Epithelial cell of proximal tubule (primary cell): ENCODE results near the gene POLR1F. TPM values are rescaled to one million over a fixed set of nuclear protein-coding genes. Genes with fewer than 3 reads are reported as not detected.

ENCODE experiments used
- DNase-seq: peaks from one replicate; pipeline ENCODE4 v3.0.0-alpha.2; 2011; ENCODE audit warnings: low read depth
- H3K4me3 ChIP-seq: 2 replicates; pipeline ENCODE4 v1.5.1; 2011; ENCODE audit warnings: low read depth, mild to moderate bottlenecking, low read length
- total RNA-seq: library from RNA; depleted of rRNA; stranded (reverse); fragments of >200 nt; gene quantifications from 2 replicates; pipeline ENCODE4 v1.2.3, GENCODE V29; 2015
- TF ChIP-seq, protein P1 (sequence below): conservative IDR thresholded peaks from 2 replicates; pipeline ENCODE4 v1.5.1; 2012; ENCODE audit warnings: low read depth, mild to moderate bottlenecking, low read length

POLR1F gene
- total RNA-seq, 1 donor from 2014 or later = 60.1 TPM

DNA sequence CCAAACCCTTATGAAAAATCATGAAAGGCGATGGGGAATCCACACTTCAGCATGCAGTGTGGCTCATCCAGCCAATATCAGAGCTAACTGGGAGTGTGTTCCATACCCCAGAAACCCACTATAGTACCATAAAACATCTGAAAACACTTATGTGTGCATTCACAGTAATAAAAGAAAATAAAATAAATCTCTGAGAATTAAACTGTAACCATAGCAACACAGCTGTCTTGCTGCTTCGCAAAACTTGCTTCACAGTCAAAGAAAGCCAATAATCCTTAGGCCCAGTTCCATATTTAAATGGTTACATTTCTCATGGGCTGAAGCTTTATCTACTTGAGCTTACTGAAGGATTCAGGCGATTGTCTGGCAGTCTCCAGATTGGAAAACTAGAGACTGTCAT, 19.9 kb upstream of the POLR1F start:
- TF ChIP-seq, protein P1, sequence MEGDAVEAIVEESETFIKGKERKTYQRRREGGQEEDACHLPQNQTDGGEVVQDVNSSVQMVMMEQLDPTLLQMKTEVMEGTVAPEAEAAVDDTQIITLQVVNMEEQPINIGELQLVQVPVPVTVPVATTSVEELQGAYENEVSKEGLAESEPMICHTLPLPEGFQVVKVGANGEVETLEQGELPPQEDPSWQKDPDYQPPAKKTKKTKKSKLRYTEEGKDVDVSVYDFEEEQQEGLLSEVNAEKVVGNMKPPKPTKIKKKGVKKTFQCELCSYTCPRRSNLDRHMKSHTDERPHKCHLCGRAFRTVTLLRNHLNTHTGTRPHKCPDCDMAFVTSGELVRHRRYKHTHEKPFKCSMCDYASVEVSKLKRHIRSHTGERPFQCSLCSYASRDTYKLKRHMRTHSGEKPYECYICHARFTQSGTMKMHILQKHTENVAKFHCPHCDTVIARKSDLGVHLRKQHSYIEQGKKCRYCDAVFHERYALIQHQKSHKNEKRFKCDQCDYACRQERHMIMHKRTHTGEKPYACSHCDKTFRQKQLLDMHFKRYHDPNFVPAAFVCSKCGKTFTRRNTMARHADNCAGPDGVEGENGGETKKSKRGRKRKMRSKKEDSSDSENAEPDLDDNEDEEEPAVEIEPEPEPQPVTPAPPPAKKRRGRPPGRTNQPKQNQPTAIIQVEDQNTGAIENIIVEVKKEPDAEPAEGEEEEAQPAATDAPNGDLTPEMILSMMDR = no peak
- no peak for DNase-seq
- H3K4me3 ChIP-seq = no peak overlapping the region

DNA sequence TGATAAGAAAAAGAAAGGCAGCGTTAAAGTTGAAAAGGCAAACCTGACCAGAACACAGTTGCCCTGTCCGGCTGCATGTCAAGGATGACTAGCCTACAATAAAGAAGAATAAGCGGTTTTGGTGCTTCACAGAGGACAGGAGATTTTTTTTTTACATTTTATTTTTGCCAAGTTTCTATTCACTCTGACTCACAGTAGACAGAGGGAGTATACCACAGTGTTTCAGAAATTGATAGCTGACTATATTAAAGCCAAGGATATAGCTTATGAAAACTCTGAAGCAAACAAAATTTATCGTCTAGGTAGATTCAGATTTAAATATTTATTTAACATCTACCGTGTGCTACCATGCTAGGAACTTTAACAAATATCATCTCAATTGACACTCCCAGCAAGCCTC, 16.9 kb upstream of the POLR1F start:
- no peak overlapping the region for H3K4me3 ChIP-seq
- no peak for DNase-seq
- TF ChIP-seq, protein P1 = no peak

DNA sequence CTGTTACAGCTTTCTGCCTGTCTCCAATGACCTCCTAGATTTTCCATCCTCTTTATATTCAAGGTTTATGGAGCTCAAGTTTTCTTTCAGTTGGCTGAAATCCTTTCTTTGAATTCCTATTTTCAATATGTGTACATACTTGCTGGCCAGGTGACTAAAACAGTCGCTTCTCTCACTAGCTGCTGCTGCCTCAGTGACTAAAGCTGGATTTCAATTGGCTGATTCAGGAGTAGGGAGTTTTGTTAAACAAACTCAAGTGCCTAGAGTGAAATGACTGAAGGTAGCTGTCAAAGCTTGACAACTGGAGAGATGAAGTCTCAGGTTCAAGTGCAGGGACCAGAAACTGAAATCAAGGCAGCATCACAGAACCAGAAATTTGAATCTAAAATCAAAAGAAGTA, 6.7 kb upstream of the POLR1F start:
- no peak for DNase-seq
- TF ChIP-seq, protein P1 = no peak
- H3K4me3 ChIP-seq = no peak overlapping the region

DNA sequence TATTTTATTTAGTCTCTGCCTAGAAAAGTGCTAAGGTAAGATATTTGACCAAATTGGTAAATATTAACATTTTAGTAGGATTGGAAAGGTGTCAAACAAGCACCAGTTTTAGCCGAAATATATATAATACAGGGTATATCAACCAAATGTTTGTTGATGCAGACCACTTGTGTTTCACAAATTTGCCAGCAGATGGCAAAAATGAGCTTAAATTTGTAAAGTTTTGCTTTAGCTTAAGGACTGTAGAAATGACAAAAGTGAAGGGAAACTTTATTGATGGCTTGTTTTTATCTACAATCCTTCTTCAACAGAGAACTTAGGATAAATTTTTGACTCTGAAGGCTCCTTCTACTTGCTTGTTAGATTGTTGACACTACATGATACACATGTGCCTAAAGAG, 4.8 kb upstream of the POLR1F start:
- peak; percentile 20 for DNase-seq
- TF ChIP-seq, protein P1 = peak; percentile 66
- H3K4me3 ChIP-seq = no peak overlapping the region

DNA sequence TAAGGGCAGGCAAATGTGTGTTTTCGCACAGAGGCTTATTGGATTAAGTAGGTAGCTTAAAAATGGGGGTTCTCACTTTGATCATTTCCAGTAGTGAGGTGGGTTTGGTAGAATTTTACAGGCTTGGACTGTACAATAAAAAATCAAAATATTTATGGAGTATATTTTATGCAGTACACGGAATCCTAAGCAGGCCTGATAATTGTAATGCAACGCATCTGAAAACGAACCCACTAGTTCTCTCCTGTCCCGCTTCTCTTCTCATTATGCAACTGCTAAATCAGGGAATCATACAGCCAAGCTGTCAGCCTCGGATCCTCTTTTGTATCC, 377 bp upstream of the POLR1F start:
- H3K4me3 ChIP-seq = peak overlapping the region; percentile 70
- no peak for DNase-seq
- TF ChIP-seq, protein P1 = no peak

DNA sequence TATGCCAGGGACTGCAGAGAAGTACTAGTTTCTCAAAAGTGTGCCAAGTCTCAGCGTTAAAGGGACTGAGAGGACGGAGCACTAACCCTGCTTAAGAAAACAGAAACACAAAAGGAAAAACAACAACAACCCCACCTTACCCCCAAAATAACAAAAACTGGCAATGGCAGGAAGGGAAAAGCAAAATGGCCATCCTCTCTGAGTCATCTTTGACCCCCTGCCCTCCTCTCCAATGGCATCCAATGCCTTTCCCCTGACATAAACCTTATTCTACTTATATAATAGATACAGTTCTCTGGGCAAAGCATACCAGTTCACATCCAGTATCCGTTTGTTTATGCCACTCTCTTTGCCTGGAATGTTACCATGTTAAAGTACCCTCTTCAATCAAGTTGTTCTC, 1.6 kb downstream of the POLR1F start:
- TF ChIP-seq, protein P1 = no peak
- no peak for DNase-seq
- peak overlapping the region; percentile 70 for H3K4me3 ChIP-seq

DNA sequence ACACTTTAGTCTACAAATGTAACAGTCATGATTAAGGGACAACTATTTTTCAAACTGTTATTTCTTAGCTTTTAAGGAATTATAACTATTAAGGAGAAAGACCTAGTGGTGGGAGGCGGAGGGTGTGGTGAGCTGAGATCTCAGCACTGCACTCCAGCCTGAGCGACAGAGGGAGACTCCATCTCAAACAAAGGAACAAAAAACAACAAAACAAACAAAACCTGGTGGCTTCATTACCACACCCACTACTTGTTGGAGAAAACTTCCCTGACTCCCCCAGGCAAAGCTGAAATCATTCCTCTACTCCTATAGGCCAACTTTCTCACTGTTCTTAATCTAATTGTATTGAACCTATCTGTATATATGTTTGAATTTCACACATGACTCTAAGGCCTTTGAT, 3.2 kb downstream of the POLR1F start:
- TF ChIP-seq, protein P1 = no peak

More for the DNA sequence above, 3.2 kb downstream of the POLR1F start:
- H3K4me3 ChIP-seq = no peak overlapping the region
- no peak for DNase-seq
